Measurements from ENCODE around the gene MAP3K4.

GRCh38 chr6:160956300-160957035 lies 35.1 kb upstream of the MAP3K4 start:
- no peak for TF ChIP-seq CTCF (conservative IDR thresholded peaks at IDR 0.05)
- TF ChIP-seq ZFX (IDR thresholded peaks at IDR 0.05), result no peak
